H1 (cell line): ENCODE measurements around the gene GRID1.

Experiments
- CTCF ChIP-seq, 3 experiments: IDR thresholded peaks; 1 replicate in 2 of 3; 2 replicates in 1 of 3; pipeline versions ENCODE4 v1.5.1 to v1.6.1; 2011; ENCODE audit warnings: low read length in 3 of 3, mild to moderate bottlenecking in 3 of 3, inconsistent platforms in 2 of 3, low read depth in 1 of 3, moderate library complexity in 1 of 3; ENCODE audit not compliant: insufficient read depth in 1 of 3; ENCODE audit errors: control extremely low read depth in 1 of 3
- YY1 ChIP-seq: IDR thresholded peaks from 2 replicates; pipeline ENCODE4 v1.6.1; 2011; ENCODE audit warnings: low read depth, mild to moderate bottlenecking, low read length
- ZNF274 ChIP-seq: IDR thresholded peaks from 2 replicates; pipeline ENCODE4 v1.7.0; 2012; ENCODE audit warnings: low read length, borderline replicate concordance; ENCODE audit errors: extremely low read depth

GRCh38 chr10:85983051-85983450 is 383.5 kb downstream of the GRID1 start:
- TF ChIP-seq CTCF (IDR thresholded peaks at IDR 0.05; ENCODE audit: control extremely low read depth in 1 of 3, insufficient read depth in 1 of 3, low read depth in 1 of 3, low read length in 3 of 3) (no peak), YY1 (no peak), ZNF274 (no peak)
